GM23338 (cell line): Measurements from ENCODE around the gene PITX1. TPM values are rescaled to one million over a fixed set of nuclear protein-coding genes. Genes with fewer than 3 reads are reported as not detected.

Source experiments
- ATAC-seq: fragments of 200-7000 bp; cut with Tn5 transposase; 3 replicates; pipeline ENCODE4 v1.9.1; 2020
- DNase-seq: peaks from one replicate; pipeline ENCODE4 v3.0.0-alpha.2; 2015; ENCODE audit warnings: low spot score
- H2AFZ ChIP-seq: fragments of 200-600 bp; sonication (generic); 2 replicates; pipeline ENCODE4 v1.8.0; 2016; ENCODE audit warnings: antibody characterized with exemption, mild to moderate bottlenecking, moderate library complexity
- H3F3A ChIP-seq: fragments of 200-600 bp; sonication (generic); replicated peaks from 2 replicates; pipeline ENCODE4 v1.8.0; 2017; ENCODE audit warnings: antibody characterized with exemption, mixed run types, low read depth
- H3K27ac ChIP-seq: fragments of 200-600 bp; sonication (generic); 2 replicates; pipeline ENCODE4 v1.6.1; 2016; ENCODE audit warnings: low read depth
- H3K27me3 ChIP-seq: fragments of 200-600 bp; sonication (generic); 2 replicates; pipeline ENCODE4 v1.8.0; 2016; ENCODE audit warnings: mild to moderate bottlenecking, mixed run types, moderate library complexity; ENCODE audit not compliant: insufficient read depth
- H3K36me3 ChIP-seq: fragments of 200-600 bp; sonication (generic); 2 replicates; pipeline ENCODE4 v1.8.0; 2016; ENCODE audit warnings: mild to moderate bottlenecking; ENCODE audit not compliant: insufficient read depth
- H3K4me1 ChIP-seq: fragments of 200-600 bp; sonication (generic); 2 replicates; pipeline ENCODE4 v1.8.0; 2016; ENCODE audit warnings: mild to moderate bottlenecking, moderate library complexity; ENCODE audit not compliant: insufficient read depth
- H3K4me2 ChIP-seq: fragments of 200-600 bp; sonication (generic); 2 replicates; pipeline ENCODE4 v1.7.1; 2017; ENCODE audit warnings: mixed run types
- H3K4me3 ChIP-seq: fragments of 200-600 bp; sonication (generic); 2 replicates; pipeline ENCODE4 v1.6.1; 2016; ENCODE audit warnings: mixed run types
- H3K79me2 ChIP-seq: fragments of 200-600 bp; sonication (generic); replicated peaks from 2 replicates; pipeline ENCODE4 v1.8.0; 2017; ENCODE audit warnings: mild to moderate bottlenecking; ENCODE audit not compliant: insufficient read depth
- H3K9me2 ChIP-seq: fragments of 200-600 bp; sonication (generic); 2 replicates; pipeline ENCODE4 v1.8.0; 2017; ENCODE audit not compliant: insufficient read depth
- H4K20me1 ChIP-seq: fragments of 200-600 bp; sonication (generic); replicated peaks from 2 replicates; pipeline ENCODE4 v1.8.0; 2017; ENCODE audit warnings: mild to moderate bottlenecking; ENCODE audit not compliant: insufficient read depth
- H3K27ac Mint-ChIP-seq: 2 replicates; pipeline ENCODE4 v1.8.0; 2020; ENCODE audit warnings: inconsistent platforms, mild to moderate bottlenecking, moderate library complexity, mixed read lengths
- H3K27me3 Mint-ChIP-seq: 3 replicates; pipeline ENCODE4 v1.8.0; 2022; ENCODE audit warnings: low read depth, mild to moderate bottlenecking, moderate library complexity, mixed read lengths, inconsistent platforms; ENCODE audit not compliant: insufficient read depth, poor library complexity
- H3K36me3 Mint-ChIP-seq: 3 replicates; pipeline ENCODE4 v1.8.0; 2021; ENCODE audit warnings: low read depth, mild to moderate bottlenecking, inconsistent platforms, moderate library complexity, mixed read lengths
- H3K4me1 Mint-ChIP-seq: 3 replicates; pipeline ENCODE4 v1.8.0; 2020; ENCODE audit warnings: mild to moderate bottlenecking, inconsistent platforms, mixed read lengths
- H3K4me3 Mint-ChIP-seq: 3 replicates; pipeline ENCODE4 v1.8.0; 2021; ENCODE audit warnings: moderate library complexity, mild to moderate bottlenecking, inconsistent platforms, mixed read lengths
- H3K9me3 Mint-ChIP-seq: 3 replicates; pipeline ENCODE4 v1.8.0; 2020; ENCODE audit warnings: moderate library complexity, mild to moderate bottlenecking, inconsistent platforms, mixed read lengths
- EZH2 ChIP-seq: fragments of 200-600 bp; sonication (generic); IDR thresholded peaks from one replicate; pipeline ENCODE4 v1.8.0; 2017; ENCODE audit warnings: antibody characterized with exemption, mild to moderate bottlenecking, low read depth; ENCODE audit not compliant: unreplicated experiment
- JUNB ChIP-seq: IDR thresholded peaks from one replicate; pipeline ENCODE4 v1.6.1; 2016; ENCODE audit warnings: antibody characterized with exemption; ENCODE audit not compliant: unreplicated experiment
- POLR2AphosphoS5 ChIP-seq: IDR thresholded peaks from 2 replicates; pipeline ENCODE4 v1.6.1; 2016; ENCODE audit warnings: antibody characterized with exemption, low read depth
- ZNF114 ChIP-seq: fragments of 250-450 bp; sonication (Bioruptor Pico); IDR thresholded peaks from 2 replicates; pipeline ENCODE4 v1.5.0; 2020; ENCODE audit warnings: mild to moderate bottlenecking, moderate library complexity
- ZNF462 ChIP-seq: fragments of 250-450 bp; sonication (Bioruptor Pico); IDR thresholded peaks from 2 replicates; pipeline ENCODE4 v1.5.0; 2020; ENCODE audit warnings: mild to moderate bottlenecking, moderate library complexity
- polyA plus RNA-seq: library from polyadenylated mRNA; unstranded; fragments of >200 nt; fragmentation: Nextera tagmentation; extraction: Ambion mirVana; gene quantifications from 2 replicates; pipeline ENCODE4 v1.2.1, GENCODE V29; 2016
- total RNA-seq: library from RNA; depleted of rRNA; stranded (reverse); fragments of >200 nt; shearing (Covaris generic); gene quantifications from 2 replicates; pipeline ENCODE4 v1.2.3, GENCODE V29; 2014
- TF ChIP-seq, protein P1 (sequence below): IDR thresholded peaks from one replicate; pipeline ENCODE4 v1.6.1; 2018; ENCODE audit warnings: antibody characterized with exemption; ENCODE audit not compliant: unreplicated experiment

PITX1 gene
- total and polyA plus RNA-seq, 2 experiments from 2014 or later = not detected

DNA sequence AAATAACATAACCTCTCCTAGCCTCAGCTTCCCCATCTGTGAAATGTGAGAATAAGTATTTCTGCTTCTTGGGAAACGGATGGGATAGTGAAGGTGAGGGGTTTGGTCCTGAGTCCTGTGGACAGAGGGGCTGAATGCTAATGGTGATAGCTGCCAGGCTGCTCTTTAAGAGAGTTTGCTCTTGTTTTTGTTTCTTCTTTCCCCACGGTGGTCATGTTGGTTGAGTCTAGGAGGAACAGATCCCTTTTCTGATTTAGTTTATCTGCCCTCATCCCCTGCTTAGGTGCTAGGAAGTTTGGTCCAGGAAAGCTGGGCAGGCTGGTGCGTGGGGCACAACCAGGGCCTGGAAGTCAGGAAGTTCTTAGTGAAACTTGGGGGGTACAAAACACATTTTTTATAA is 7.7 kb upstream of the PITX1 start (continued):
- TF ChIP-seq ZNF462 (no peak), POLR2AphosphoS5 (no peak)

DNA sequence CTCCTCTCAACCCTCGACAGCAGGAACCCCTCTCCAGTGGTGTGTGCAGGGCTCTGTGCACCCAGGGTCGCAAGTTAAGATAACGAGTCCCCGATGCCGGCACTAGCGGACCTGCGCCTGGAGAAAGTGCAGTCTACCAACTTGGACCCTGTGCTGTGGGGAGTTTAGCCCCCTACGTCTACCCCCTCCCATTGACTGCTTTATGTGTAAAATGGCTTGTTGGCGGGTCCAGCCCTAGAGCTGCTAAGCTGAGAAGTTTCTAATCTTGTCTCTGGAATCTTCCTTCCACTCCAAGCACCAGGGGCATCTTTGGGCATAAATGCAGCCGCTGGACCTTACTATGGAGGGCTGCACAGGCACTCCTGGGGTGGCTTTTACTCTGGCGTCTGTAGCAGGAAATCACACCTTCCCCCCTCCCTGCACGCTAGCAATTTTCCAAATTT is 7.1 kb upstream of the PITX1 start:
- Histone ChIP-seq H4K20me1 (peaks cover 23% of the 10 kb centered on the region), H3K9me2 (no peaks in the 10 kb centered on the region), H3K4me1 (no peaks in the 10 kb centered on the region; the same call in 1 of the 2 replicates), H3K4me3 (peak overlapping the region; percentile 55), H3K27ac (no peak overlapping the region), H2AFZ (peak overlapping the region; percentile 95; the same call in 1 of the 2 replicates), H3F3A (peaks cover 8% of the 10 kb centered on the region; the same call in 1 of the 2 replicates), H3K36me3 (no peaks in the 10 kb centered on the region), H3K4me2 (peak overlapping the region; percentile 83), H3K79me2 (no peaks in the 10 kb centered on the region), H3K27me3 (peaks cover 100% of the 10 kb centered on the region)
- TF ChIP-seq EZH2 (peak; percentile 32), JUNB (no peak), ZNF462 (no peak), ZNF114 (no peak)
- TF ChIP-seq, protein P1, sequence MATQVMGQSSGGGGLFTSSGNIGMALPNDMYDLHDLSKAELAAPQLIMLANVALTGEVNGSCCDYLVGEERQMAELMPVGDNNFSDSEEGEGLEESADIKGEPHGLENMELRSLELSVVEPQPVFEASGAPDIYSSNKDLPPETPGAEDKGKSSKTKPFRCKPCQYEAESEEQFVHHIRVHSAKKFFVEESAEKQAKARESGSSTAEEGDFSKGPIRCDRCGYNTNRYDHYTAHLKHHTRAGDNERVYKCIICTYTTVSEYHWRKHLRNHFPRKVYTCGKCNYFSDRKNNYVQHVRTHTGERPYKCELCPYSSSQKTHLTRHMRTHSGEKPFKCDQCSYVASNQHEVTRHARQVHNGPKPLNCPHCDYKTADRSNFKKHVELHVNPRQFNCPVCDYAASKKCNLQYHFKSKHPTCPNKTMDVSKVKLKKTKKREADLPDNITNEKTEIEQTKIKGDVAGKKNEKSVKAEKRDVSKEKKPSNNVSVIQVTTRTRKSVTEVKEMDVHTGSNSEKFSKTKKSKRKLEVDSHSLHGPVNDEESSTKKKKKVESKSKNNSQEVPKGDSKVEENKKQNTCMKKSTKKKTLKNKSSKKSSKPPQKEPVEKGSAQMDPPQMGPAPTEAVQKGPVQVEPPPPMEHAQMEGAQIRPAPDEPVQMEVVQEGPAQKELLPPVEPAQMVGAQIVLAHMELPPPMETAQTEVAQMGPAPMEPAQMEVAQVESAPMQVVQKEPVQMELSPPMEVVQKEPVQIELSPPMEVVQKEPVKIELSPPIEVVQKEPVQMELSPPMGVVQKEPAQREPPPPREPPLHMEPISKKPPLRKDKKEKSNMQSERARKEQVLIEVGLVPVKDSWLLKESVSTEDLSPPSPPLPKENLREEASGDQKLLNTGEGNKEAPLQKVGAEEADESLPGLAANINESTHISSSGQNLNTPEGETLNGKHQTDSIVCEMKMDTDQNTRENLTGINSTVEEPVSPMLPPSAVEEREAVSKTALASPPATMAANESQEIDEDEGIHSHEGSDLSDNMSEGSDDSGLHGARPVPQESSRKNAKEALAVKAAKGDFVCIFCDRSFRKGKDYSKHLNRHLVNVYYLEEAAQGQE = no peak
- no peak overlapping the region for H3K27ac Mint-ChIP-seq
- H3K4me3 Mint-ChIP-seq = peak overlapping the region; percentile 68
- H3K9me3 Mint-ChIP-seq = peaks cover 7% of the 10 kb centered on the region; the same call in 2 of the 3 replicates
- peaks cover 7% of the 10 kb centered on the region for H3K4me1 Mint-ChIP-seq
- no peaks in the 10 kb centered on the region for H3K36me3 Mint-ChIP-seq
- DNase-seq = no peak
- H3K27me3 Mint-ChIP-seq = peaks cover 90% of the 10 kb centered on the region
- no peak for ATAC-seq
